Stimulated activated CD4-positive, alpha-beta T cell treated with anti-CD3 and anti-CD28 coated beads, Interleukin-1b, Interleukin-23, amount 100 ng/mL, for 4 hours (primary cell): ENCODE measurements around the gene PTGDR2.

ENCODE experiments used
- DNase-seq, 2 donors: peaks; one replicate each; pipeline ENCODE4 v3.0.0-alpha.2; 2020; ENCODE audit warnings: low read depth in 2 of 2

PTGDR2 gene

GRCh38 chr11:60810569-60810968, 45.2 kb downstream of the PTGDR2 start:
- no peak for DNase-seq

GRCh38 chr11:60810151-60810550, 45.6 kb downstream of the PTGDR2 start:
- no peak for DNase-seq

- DNase-seq: no peak
Observed at GRCh38 chr11:60809691-60810090, 46.1 kb downstream of the PTGDR2 start.

GRCh38 chr11:60809249-60809648, 46.5 kb downstream of the PTGDR2 start:
- DNase-seq: no peak

- DNase-seq: no peak
Observed at GRCh38 chr11:60803273-60803936, 52.3 kb downstream of the PTGDR2 start.

GRCh38 chr11:60801194-60801593, 54.6 kb downstream of the PTGDR2 start:
- no peak for DNase-seq
